HEK293T (cell line): Measurements from ENCODE around the gene UNC5B.

Experiments used
- ARNT ChIP-seq: fragments of 450-650 bp; IDR thresholded peaks from 2 replicates; pipeline ENCODE4 v1.6.1; 2017; ENCODE audit warnings: mild to moderate bottlenecking
- BHLHE40 ChIP-seq: fragments of 450-650 bp; IDR thresholded peaks from 2 replicates; pipeline ENCODE4 v1.6.1; 2016; ENCODE audit warnings: mild to moderate bottlenecking, moderate library complexity, borderline replicate concordance
- CTBP1 ChIP-seq: fragments of 450-650 bp; IDR thresholded peaks from 2 replicates; pipeline ENCODE4 v1.6.1; 2016; ENCODE audit warnings: borderline replicate concordance
- ELF4 ChIP-seq: fragments of 450-650 bp; IDR thresholded peaks from 2 replicates; pipeline ENCODE4 v1.6.1; 2017; ENCODE audit warnings: antibody characterized with exemption
- FOXA1 ChIP-seq: fragments of 450-650 bp; IDR thresholded peaks from 2 replicates; pipeline ENCODE4 v1.6.1; 2016; ENCODE audit warnings: mild to moderate bottlenecking
- FOXK2 ChIP-seq: fragments of 450-650 bp; IDR thresholded peaks from 2 replicates; pipeline ENCODE4 v1.6.1; 2016; ENCODE audit warnings: mild to moderate bottlenecking
- FOXM1 ChIP-seq: fragments of 450-650 bp; IDR thresholded peaks from 2 replicates; pipeline ENCODE4 v1.6.1; 2017; ENCODE audit warnings: mild to moderate bottlenecking, borderline replicate concordance
- L3MBTL2 ChIP-seq: fragments of 450-650 bp; conservative IDR thresholded peaks from 2 replicates; pipeline ENCODE4 v1.6.1; 2016; ENCODE audit warnings: mild to moderate bottlenecking
- LEF1 ChIP-seq: fragments of 450-650 bp; IDR thresholded peaks from 2 replicates; pipeline ENCODE4 v1.6.1; 2017; ENCODE audit warnings: mild to moderate bottlenecking, borderline replicate concordance
- NFRKB ChIP-seq: fragments of 450-650 bp; IDR thresholded peaks from 2 replicates; pipeline ENCODE4 v1.6.1; 2016; ENCODE audit warnings: mild to moderate bottlenecking, moderate library complexity
- SP1 ChIP-seq: fragments of 450-650 bp; IDR thresholded peaks from 2 replicates; pipeline ENCODE4 v1.6.1; 2017
- SUZ12 ChIP-seq: fragments of 450-650 bp; IDR thresholded peaks from 2 replicates; pipeline ENCODE4 v1.6.1; 2016; ENCODE audit warnings: mild to moderate bottlenecking
- TARDBP ChIP-seq: fragments of 450-650 bp; IDR thresholded peaks from 2 replicates; pipeline ENCODE4 v1.6.1; 2016
- TF ChIP-seq, protein P1 (sequence below): fragments of 450-650 bp; IDR thresholded peaks from 2 replicates; pipeline ENCODE4 v1.6.1; 2016

DNA sequence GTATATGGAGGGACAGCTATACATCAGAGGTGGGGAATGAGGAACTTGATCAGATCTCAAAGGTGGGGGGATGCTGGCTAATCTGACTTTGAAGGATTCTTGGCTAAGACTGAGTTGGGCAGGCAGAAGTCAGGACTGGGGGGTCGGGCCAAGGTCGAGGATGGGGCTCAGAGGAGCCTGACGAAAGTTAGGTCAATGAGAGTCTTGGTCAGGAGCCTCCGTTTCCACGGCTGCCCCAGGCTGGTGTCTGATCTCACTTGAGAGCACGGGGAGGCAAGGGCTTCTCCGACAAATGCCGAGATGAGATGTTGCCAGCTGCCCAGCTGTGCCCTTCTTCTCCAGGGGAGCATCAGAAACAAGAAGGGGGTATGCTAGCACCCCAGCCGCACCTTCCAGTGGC lies 112.4 kb downstream of the UNC5B start:
- TF ChIP-seq, protein P1, sequence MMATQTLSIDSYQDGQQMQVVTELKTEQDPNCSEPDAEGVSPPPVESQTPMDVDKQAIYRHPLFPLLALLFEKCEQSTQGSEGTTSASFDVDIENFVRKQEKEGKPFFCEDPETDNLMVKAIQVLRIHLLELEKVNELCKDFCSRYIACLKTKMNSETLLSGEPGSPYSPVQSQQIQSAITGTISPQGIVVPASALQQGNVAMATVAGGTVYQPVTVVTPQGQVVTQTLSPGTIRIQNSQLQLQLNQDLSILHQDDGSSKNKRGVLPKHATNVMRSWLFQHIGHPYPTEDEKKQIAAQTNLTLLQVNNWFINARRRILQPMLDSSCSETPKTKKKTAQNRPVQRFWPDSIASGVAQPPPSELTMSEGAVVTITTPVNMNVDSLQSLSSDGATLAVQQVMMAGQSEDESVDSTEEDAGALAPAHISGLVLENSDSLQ, result no peak
- TF ChIP-seq FOXA1 (no peak), SP1 (no peak), FOXK2 (no peak), NFRKB (no peak), SUZ12 (no peak), TARDBP (no peak), BHLHE40 (no peak), LEF1 (no peak), FOXM1 (no peak), ELF4 (no peak), ARNT (no peak), L3MBTL2 (no peak), CTBP1 (no peak)
